Measurements from ENCODE around the gene ADARB1.

Gene ADARB1

GRCh38 chr21:45039317-45040156, 34.8 kb upstream of the ADARB1 start:
- no peak for DNase-seq (ENCODE audit: low read depth)

- DNase-seq (ENCODE audit: low read depth): no peak
Observed at GRCh38 chr21:45040157-45040711, 34.1 kb upstream of the ADARB1 start.

- DNase-seq (ENCODE audit: low read depth): no peak
Observed at GRCh38 chr21:45040739-45041138, 33.6 kb upstream of the ADARB1 start.

- no peak for DNase-seq (ENCODE audit: low read depth)
Observed at GRCh38 chr21:45041351-45041805, 33.0 kb upstream of the ADARB1 start.

- no peak for DNase-seq (ENCODE audit: low read depth)
Observed at GRCh38 chr21:45041984-45042663, 32.3 kb upstream of the ADARB1 start.

- DNase-seq (ENCODE audit: low read depth): no peak
Observed at GRCh38 chr21:45042664-45043161, 31.7 kb upstream of the ADARB1 start.

GRCh38 chr21:45043541-45044020, 30.8 kb upstream of the ADARB1 start:
- no peak for DNase-seq (ENCODE audit: low read depth)

- no peak for DNase-seq (ENCODE audit: low read depth)
Observed at GRCh38 chr21:45045481-45045880, 28.9 kb upstream of the ADARB1 start.

GRCh38 chr21:45047257-45047656, 27.1 kb upstream of the ADARB1 start:
- no peak for DNase-seq (ENCODE audit: low read depth)

GRCh38 chr21:45048026-45048698, 26.2 kb upstream of the ADARB1 start:
- no peak for DNase-seq (ENCODE audit: low read depth)

GRCh38 chr21:45048968-45049367, 25.4 kb upstream of the ADARB1 start:
- DNase-seq (ENCODE audit: low read depth): no peak

- no peak for DNase-seq (ENCODE audit: low read depth)
Observed at GRCh38 chr21:45049714-45050344, 24.6 kb upstream of the ADARB1 start.

- DNase-seq (ENCODE audit: low read depth): no peak
Observed at GRCh38 chr21:45050345-45050796, 24.0 kb upstream of the ADARB1 start.

- no peak for DNase-seq (ENCODE audit: low read depth)
Observed at GRCh38 chr21:45050797-45051489, 23.4 kb upstream of the ADARB1 start.

- DNase-seq (ENCODE audit: low read depth): no peak
Observed at GRCh38 chr21:45051580-45052434, 22.6 kb upstream of the ADARB1 start.

- no peak for DNase-seq (ENCODE audit: low read depth)
Observed at GRCh38 chr21:45052960-45053359, 21.4 kb upstream of the ADARB1 start.

GRCh38 chr21:45053561-45054226, 20.7 kb upstream of the ADARB1 start:
- no peak for DNase-seq (ENCODE audit: low read depth)

- no peak for DNase-seq (ENCODE audit: low read depth)
Observed at GRCh38 chr21:45054227-45054926, 20.0 kb upstream of the ADARB1 start.
